Skeletal muscle tissue (tissue), 4 donors: Measurements from ENCODE around the gene CDH23. TPM values are rescaled to one million over a fixed set of nuclear protein-coding genes. Genes with fewer than 3 reads are reported as not detected.

Experiments
- H3K27ac ChIP-seq: one replicate; pipeline ENCODE4 v1.7.0; 2013; ENCODE audit warnings: mild to moderate bottlenecking, low read depth, low read length, inconsistent platforms
- H3K27me3 ChIP-seq, 3 donors: one replicate each; pipeline ENCODE4 v1.7.0; 2013; ENCODE audit warnings: low read length in 3 of 3; ENCODE audit not compliant: control insufficient read depth in 3 of 3, insufficient read depth in 3 of 3
- H3K36me3 ChIP-seq, 3 donors: one replicate each; pipeline ENCODE4 v1.7.0; 2013; ENCODE audit warnings: low read length in 3 of 3; ENCODE audit not compliant: control insufficient read depth in 3 of 3, insufficient read depth in 3 of 3
- H3K4me1 ChIP-seq, 3 donors: one replicate each; pipeline ENCODE4 v1.7.0; 2013; ENCODE audit warnings: low read length in 3 of 3, mild to moderate bottlenecking in 3 of 3; ENCODE audit not compliant: control insufficient read depth in 3 of 3, insufficient read depth in 3 of 3
- H3K4me3 ChIP-seq, 3 donors: one replicate each; pipeline ENCODE4 v1.7.0; 2013; ENCODE audit warnings: low read length in 3 of 3
- H3K9ac ChIP-seq, 3 donors: one replicate each; pipeline ENCODE4 v1.7.0; 2013; ENCODE audit warnings: low read length in 3 of 3, mild to moderate bottlenecking in 3 of 3, moderate library complexity in 2 of 3, low read depth in 1 of 3
- H3K9me3 ChIP-seq, 3 donors: one replicate each; pipeline ENCODE4 v1.7.0; 2013; ENCODE audit warnings: low read length in 3 of 3; ENCODE audit not compliant: control insufficient read depth in 3 of 3
- total RNA-seq: library from RNA; depleted of rRNA; stranded (reverse); fragments of >200 nt; gene quantifications from one replicate; pipeline ENCODE4 v1.2.3, GENCODE V29; 2014
- donor health status: Osteomylitis.

CDH23 gene
- total RNA-seq, 1 donor from 2014 or later, result 3.7 TPM

DNA sequence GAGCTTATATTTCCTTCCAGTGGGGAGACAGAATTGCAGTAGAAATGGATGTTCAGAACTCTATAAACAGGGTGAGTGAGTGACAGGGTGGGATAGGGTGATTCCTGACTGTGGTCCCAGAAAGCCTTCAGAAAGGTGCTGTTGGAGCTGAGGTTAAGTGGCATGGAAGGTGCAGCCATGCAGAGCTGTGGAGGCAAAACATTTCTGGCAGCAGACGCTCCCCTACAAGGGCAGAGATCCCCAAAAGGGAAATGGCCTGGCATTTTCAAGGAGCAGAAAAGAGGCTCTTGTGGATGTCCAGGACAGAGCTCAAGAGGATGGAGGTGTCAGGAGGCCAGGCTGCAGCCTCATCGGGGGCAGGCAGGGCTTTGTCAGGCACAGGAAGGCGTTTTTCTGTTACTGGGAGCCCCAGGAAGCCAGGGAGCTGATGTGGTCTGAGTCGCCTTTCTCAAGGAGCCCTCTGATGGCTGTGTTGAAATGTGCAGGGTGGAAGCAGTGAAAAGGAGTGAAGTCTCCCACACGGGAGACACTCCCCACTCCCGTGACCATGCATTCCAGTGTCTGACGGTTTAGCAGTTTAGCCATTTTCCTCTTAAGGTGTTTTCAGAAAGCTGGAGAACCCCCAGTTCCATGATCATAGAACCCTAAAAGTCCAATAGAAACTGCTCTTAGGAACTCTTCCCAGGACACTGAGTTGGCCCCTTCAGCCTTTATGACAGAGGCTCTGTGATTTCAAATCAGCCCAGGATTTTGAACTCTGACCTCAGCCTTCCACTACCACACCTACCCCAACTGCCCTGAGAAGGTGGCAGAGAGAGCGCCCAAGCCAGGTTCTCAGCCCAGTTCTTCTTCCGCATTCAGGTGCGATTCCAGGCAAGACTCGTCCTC is 226.6 kb downstream of the CDH23 start:
- H3K9ac ChIP-seq, result no peak overlapping the region
- H3K4me3 ChIP-seq, result no peak overlapping the region
- H3K27ac ChIP-seq, result no peak overlapping the region
- no peaks in the 10 kb centered on the region for H3K36me3 ChIP-seq
- H3K4me1 ChIP-seq, result peaks cover 19 to 22% (median 19%) of the 10 kb centered on the region in 3 donors
- H3K9me3 ChIP-seq, result no peaks in the 10 kb centered on the region
- H3K27me3 ChIP-seq, result peaks cover 0 to 4% (median 0%) of the 10 kb centered on the region in 3 donors

DNA sequence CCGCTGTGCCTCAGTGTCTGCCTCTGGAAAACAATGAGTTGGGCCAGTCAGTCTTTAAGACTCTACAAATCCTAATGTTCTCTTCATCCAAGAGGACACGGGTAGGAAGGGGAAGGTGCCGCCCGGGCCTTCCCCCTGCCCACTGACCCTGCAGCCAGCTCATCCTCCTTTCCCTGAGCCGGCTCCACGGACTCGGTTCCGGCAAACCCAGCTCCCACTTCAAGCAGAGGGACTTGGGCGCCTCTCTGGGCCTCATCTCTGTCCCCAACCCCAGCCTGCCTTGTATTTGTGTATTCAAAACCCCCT is 227.2 kb downstream of the CDH23 start:
- no peaks in the 10 kb centered on the region for H3K36me3 ChIP-seq
- H3K9me3 ChIP-seq, result no peaks in the 10 kb centered on the region
- H3K9ac ChIP-seq, result no peak overlapping the region
- H3K27me3 ChIP-seq, result peaks cover 0 to 4% (median 0%) of the 10 kb centered on the region in 3 donors
- H3K27ac ChIP-seq, result no peak overlapping the region
- no peak overlapping the region for H3K4me3 ChIP-seq
- peaks cover 19 to 22% (median 19%) of the 10 kb centered on the region in 3 donors for H3K4me1 ChIP-seq

DNA sequence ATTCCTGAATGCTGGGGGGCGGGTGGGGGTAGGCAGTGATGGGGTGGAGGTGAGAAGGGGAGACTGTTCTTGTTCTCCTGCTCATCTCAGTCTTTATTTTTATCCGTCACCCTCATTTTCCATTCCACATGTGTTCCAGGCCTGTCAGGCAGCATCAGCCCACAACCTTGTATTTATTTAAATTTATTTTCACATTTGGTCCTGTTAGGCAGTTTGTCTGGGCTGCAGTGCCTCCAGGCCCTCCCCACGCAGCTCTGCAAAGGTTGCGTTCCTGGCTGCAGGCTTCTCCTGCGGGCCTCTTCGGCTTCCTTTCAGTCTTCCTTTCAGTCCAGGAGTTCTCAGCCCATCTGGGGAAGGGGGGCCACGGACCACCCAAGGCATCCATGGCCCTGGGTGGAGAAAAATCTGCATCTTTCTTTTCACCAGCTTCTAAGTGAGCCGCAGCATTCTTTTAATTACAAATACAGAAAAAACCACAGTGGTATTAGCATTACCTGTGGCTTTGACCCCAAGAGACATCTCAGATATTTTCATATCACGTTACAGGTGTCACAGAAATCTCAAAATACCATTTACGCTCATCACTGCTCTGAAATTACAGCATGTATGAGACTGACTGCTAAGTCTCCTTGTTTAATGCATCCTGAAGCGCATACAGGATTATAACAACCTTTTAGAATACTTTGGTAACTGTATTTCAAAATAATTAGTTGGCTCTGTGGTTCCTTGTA is 228.9 kb downstream of the CDH23 start:
- Histone ChIP-seq H3K36me3 (no peaks in the 10 kb centered on the region), H3K27me3 (peaks cover 0 to 6% (median 0%) of the 10 kb centered on the region in 3 donors), H3K4me1 (peaks cover 19 to 22% (median 19%) of the 10 kb centered on the region in 3 donors), H3K9me3 (no peaks in the 10 kb centered on the region), H3K9ac (no peak overlapping the region), H3K27ac (no peak overlapping the region), H3K4me3 (no peak overlapping the region)

DNA sequence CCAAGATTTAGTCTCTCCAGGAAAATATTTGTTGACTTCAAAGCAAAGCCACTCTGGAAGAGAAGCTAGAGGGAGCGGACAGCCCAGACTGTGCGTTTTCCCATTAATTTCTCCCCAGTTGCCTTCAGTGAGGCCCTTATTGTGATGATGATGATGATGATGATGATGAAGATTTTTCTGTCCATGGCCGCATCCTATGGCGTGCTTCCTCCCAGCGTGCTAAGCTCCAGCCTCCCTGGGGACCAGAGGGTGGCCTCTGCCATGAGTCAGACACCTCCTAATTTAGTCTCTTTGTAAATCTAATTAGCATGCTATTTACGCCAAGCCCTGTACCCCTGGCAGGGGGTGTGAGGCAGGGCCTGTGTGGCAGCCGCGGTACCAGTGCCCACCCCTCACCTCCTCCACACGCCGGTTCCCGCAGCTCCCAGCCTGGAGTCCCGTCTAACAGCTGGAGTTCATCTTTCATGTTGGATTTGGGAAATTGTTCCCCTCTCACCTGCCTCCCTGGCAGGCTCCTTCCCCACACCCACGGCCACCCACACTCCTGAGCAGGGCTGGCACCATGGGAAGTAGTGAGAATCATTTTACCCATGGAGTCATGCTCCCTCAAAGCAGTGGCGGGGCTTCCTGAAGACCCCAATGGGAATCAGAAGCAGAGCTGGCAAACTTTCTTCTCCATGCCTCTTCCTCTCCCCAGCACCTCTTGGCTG is 230.7 kb downstream of the CDH23 start:
- no peaks in the 10 kb centered on the region for H3K36me3 ChIP-seq
- no peak overlapping the region for H3K27ac ChIP-seq
- H3K9ac ChIP-seq, result no peak overlapping the region
- peaks cover 0 to 6% (median 0%) of the 10 kb centered on the region in 3 donors for H3K27me3 ChIP-seq
- peaks cover 4 to 10% (median 6%) of the 10 kb centered on the region in 3 donors for H3K4me1 ChIP-seq
- H3K9me3 ChIP-seq, result no peaks in the 10 kb centered on the region
- no peak overlapping the region for H3K4me3 ChIP-seq

DNA sequence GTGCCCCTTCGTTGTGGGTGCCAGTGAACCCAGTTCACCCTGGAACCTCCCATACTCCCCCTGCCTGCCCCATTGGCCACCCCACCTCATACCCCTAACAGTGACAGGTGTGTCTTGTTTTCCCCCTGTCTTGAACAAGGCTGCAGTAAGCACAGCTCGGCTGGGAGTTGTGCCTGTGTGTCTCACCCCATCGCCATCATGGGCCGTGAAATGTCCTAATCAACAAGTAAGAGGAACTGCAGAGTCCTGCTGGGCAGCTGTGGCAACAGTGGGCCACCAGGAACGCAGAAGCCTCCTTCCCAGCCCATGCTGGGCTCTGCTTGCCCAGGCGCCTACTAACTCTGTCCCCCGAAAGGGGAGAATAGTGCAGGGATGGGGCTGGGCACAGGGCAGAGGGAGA is 231.2 kb downstream of the CDH23 start:
- Histone ChIP-seq H3K36me3 (no peaks in the 10 kb centered on the region), H3K4me1 (peaks cover 0 to 4% (median under 1%) of the 10 kb centered on the region in 3 donors), H3K27ac (no peak overlapping the region), H3K9me3 (no peaks in the 10 kb centered on the region), H3K4me3 (no peak overlapping the region), H3K9ac (no peak overlapping the region), H3K27me3 (peaks cover 0 to 6% (median 0%) of the 10 kb centered on the region in 3 donors)

DNA sequence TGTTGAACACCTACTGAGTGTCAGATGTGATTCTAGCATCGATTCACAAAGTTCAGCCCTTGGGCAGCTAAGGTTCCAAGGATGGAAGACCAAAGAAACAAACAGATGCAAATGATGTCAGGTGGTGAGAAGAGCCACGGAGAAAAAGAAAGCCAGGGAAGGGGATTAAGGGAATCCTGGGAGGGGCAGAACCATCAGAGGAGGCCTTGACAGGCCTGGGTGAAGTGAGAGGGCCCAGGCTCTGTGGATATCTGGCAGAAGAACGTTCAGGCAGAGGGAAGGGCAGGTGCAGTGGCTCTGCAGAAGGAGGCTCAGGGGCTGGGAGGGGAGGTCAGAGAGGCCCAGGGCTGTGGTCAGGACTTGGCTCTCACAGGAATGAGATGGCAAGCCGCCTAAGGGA is 232.4 kb downstream of the CDH23 start:
- H3K36me3 ChIP-seq, result no peaks in the 10 kb centered on the region
- H3K9me3 ChIP-seq, result no peaks in the 10 kb centered on the region
- no peaks in the 10 kb centered on the region for H3K4me1 ChIP-seq
- H3K9ac ChIP-seq, result no peak overlapping the region
- peaks cover 0 to 6% (median 0%) of the 10 kb centered on the region in 3 donors for H3K27me3 ChIP-seq
- no peak overlapping the region for H3K27ac ChIP-seq
- H3K4me3 ChIP-seq, result no peak overlapping the region

DNA sequence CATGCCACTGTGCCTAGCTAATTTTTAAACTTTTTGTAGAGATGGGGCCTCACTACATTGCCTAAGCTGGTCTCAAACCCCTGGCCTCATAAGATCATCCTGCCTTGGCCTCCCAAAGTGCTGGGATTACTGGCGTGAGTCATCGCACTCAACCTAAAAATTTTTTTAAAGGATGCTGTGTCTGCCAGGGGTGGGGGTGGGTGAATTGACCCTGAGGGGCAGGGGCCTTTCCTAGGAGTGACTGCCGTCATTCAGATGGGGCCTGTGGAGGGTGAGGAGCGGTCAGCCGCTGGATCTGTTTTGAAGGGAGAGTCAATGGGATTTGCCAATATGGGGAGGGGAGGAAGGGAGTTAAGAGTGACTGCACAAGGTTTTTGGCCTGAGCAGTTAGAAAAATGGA is 233.4 kb downstream of the CDH23 start:
- Histone ChIP-seq H3K9me3 (no peaks in the 10 kb centered on the region), H3K27ac (no peak overlapping the region), H3K4me1 (peaks cover 6 to 7% (median 6%) of the 10 kb centered on the region in 3 donors), H3K27me3 (peaks cover 0 to 6% (median 0%) of the 10 kb centered on the region in 3 donors), H3K9ac (no peak overlapping the region), H3K36me3 (no peaks in the 10 kb centered on the region), H3K4me3 (no peak overlapping the region)

DNA sequence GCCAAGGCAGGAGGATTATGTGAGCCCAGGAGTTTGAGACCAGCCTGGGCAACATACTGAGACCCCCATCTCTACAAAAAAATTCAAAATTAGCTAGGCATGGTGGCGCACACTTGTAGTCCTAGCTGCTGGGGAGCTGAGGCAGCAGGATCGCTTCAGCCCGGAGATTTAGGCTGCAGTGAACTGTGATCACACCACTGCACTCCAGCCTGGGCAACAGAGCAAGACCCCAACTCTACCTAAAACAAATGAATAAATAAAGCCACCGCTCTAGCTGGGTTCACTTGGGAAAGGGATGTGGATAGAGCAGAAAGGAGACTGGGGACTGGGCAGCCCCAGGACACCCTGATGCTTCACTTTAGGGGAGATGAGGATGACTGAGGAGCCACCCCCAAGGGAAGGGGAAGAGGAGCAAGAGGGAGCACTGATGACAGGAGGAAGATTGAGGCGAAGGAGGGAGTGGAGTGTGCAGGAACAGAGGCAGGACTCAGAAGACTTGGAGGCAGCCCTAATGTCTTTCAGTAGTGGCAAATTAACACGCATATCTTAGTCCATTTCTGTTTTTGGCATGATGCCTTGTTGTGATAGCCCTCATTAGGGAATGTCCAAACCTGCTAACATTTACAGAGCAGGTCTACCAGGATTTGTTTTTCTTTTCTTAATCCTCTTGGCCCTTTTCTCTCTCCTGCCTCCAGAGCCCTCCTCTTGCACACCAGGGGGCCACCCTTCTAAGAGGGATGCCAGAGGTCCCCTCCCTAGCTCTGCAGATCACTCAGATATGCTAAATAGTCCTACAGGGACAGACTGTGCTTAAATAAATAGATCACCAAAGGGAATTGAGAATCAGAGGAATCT is 234.5 kb downstream of the CDH23 start:
- Histone ChIP-seq H3K27ac (no peak overlapping the region), H3K9ac (no peak overlapping the region), H3K4me3 (no peak overlapping the region), H3K9me3 (no peaks in the 10 kb centered on the region), H3K27me3 (peaks cover 0 to 6% (median 0%) of the 10 kb centered on the region in 3 donors), H3K4me1 (peaks cover 6 to 7% (median 6%) of the 10 kb centered on the region in 3 donors), H3K36me3 (no peaks in the 10 kb centered on the region)

DNA sequence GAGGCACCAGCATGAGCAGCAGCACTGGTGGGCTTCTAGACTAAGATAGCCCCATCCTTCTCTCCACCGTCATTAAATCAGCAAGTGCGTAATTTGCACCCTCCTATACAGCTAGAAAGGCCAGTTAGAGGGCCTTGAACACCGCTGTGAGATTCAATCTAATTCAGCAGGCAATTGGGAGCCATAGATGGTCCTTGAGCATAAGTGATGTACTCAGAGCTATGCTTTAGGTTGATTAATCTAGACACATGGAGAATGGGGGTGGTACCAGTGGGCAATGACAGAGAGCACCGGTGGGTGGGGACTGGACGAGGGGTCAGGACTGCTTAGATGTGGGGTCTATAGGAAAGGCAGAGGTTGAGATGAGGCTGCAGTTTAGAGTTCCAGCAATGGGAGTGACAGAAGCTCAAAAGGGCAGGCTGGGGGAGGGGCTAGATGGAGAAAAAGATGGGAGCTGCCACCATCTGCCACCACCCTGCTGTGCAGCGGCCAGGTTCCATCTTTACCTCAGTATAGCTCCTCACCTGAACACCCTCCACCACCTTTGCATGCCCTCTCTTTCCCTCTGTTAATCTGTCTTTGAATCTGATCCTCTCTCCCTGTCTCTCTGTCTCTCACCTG is 235.6 kb downstream of the CDH23 start:
- no peak overlapping the region for H3K27ac ChIP-seq
- H3K36me3 ChIP-seq, result no peaks in the 10 kb centered on the region
- no peak overlapping the region for H3K4me3 ChIP-seq
- no peaks in the 10 kb centered on the region for H3K9me3 ChIP-seq
- peaks cover 6 to 7% (median 6%) of the 10 kb centered on the region in 3 donors for H3K4me1 ChIP-seq
- no peak overlapping the region for H3K9ac ChIP-seq
- H3K27me3 ChIP-seq, result peaks cover 0 to 6% (median 0%) of the 10 kb centered on the region in 3 donors
